Common myeloid progenitor, CD34-positive (primary cell): ENCODE measurements around the gene CABP2.

ENCODE experiments used
- CTCF ChIA-PET: fragments of 350-600 bp; sonication (Branson Sonifier 250); formaldehyde crosslinking; loops from one replicate; lab custom pipeline; 2021; ENCODE audit warnings: antibody characterized with exemption; lab: Charles Lee
- POLR2A ChIA-PET: fragments of 350-600 bp; sonication (Branson Sonifier 250); formaldehyde crosslinking; loops from one replicate; lab custom pipeline; 2021; ENCODE audit warnings: antibody characterized with exemption; lab: Charles Lee
- DNase-seq, 3 donors: peaks; one replicate each; pipeline versions ENCODE4 v3.0.0 to v3.0.0-alpha.2; 2013
- H3K27ac ChIP-seq, 2 experiments: 1 replicate in 1 of 2; 2 replicates in 1 of 2; pipeline ENCODE4 v1.7.0; 2013; ENCODE audit warnings: inconsistent platforms in 2 of 2, low read length in 2 of 2, mild to moderate bottlenecking in 2 of 2, low read depth in 1 of 2, moderate library complexity in 1 of 2; ENCODE audit not compliant: severe bottlenecking in 2 of 2, insufficient read depth in 1 of 2, poor library complexity in 1 of 2
- H3K27me3 ChIP-seq, 5 experiments: replicated peaks in 2 of 5; 1 replicate in 3 of 5; 2 replicates in 2 of 5; pipeline versions ENCODE4 v1.6.1 to v1.7.0; 2013; ENCODE audit warnings: low read length in 4 of 5, mild to moderate bottlenecking in 2 of 5, moderate library complexity in 2 of 5, inconsistent platforms in 1 of 5; ENCODE audit not compliant: insufficient read depth in 5 of 5, control insufficient read depth in 4 of 5
- H3K36me3 ChIP-seq, 4 experiments: 1 replicate in 2 of 4; 2 replicates in 2 of 4; pipeline versions ENCODE4 v1.6.1 to v1.7.0; 2013; ENCODE audit warnings: low read length in 3 of 4, control low read depth in 1 of 4, mild to moderate bottlenecking in 1 of 4; ENCODE audit not compliant: control insufficient read depth in 4 of 4, insufficient read depth in 4 of 4
- H3K4me1 ChIP-seq, 4 experiments: 1 replicate in 3 of 4; 2 replicates in 1 of 4; pipeline versions ENCODE4 v1.6.1 to v1.7.1; 2013; ENCODE audit warnings: low read length in 3 of 4, mild to moderate bottlenecking in 3 of 4, control low read depth in 1 of 4, inconsistent platforms in 1 of 4, moderate library complexity in 1 of 4; ENCODE audit not compliant: control insufficient read depth in 4 of 4, insufficient read depth in 4 of 4; ENCODE audit errors: control extremely low read depth in 1 of 4
- H3K4me3 ChIP-seq, 7 experiments: 1 replicate in 4 of 7; 2 replicates in 3 of 7; pipeline versions ENCODE4 v1.5.1 to v1.7.0; 2013; ENCODE audit warnings: mild to moderate bottlenecking in 7 of 7, low read length in 6 of 7, moderate library complexity in 6 of 7, inconsistent platforms in 2 of 7, low read depth in 2 of 7, control low read depth in 1 of 7; ENCODE audit not compliant: insufficient read depth in 4 of 7, control insufficient read depth in 1 of 7; ENCODE audit errors: extremely low read depth in 1 of 7
- H3K9me3 ChIP-seq, 5 experiments: 1 replicate in 4 of 5; 2 replicates in 1 of 5; pipeline versions ENCODE4 v1.6.1 to v1.7.1; 2013; ENCODE audit warnings: low read length in 4 of 5, mild to moderate bottlenecking in 2 of 5, inconsistent platforms in 1 of 5, low read depth in 1 of 5, moderate library complexity in 1 of 5; ENCODE audit not compliant: control insufficient read depth in 4 of 5, insufficient read depth in 2 of 5; ENCODE audit errors: control extremely low read depth in 1 of 5
- WGBS: methylation state at CpG from one replicate; pipeline ENCODE4 v1.1.5; 2013; ENCODE audit not compliant: insufficient coverage; 5-methylcytosine and 5-hydroxymethylcytosine counted together

CABP2 gene

GRCh38 chr11:67541198-67541597 is 18.0 kb upstream of the CABP2 start:
- Histone ChIP-seq H3K4me3 (no peak overlapping the region), H3K9me3 (no peaks in the 10 kb centered on the region), H3K27me3 (peaks cover 0 to 3% (median 0%) of the 10 kb centered on the region in 5 experiments), H3K27ac (no peak overlapping the region), H3K4me1 (no peaks in the 10 kb centered on the region), H3K36me3 (no peaks in the 10 kb centered on the region)
- ChIA-PET POLR2A (no interaction called here), CTCF (interaction anchor here (1.8 kb wide), 1 partner anchor 8 kb away, joined by 5 read pairs; no protein-coding TSS in a partner anchor)
- DNase-seq, result no peak
- WGBS, result 100% methylated on average over 4 of the region's 6 CpGs

- DNase-seq, result no peak
- Histone ChIP-seq H3K27me3 (peaks cover 0 to 3% (median 0%) of the 10 kb centered on the region in 5 experiments), H3K9me3 (peaks cover 0 to 5% (median 3%) of the 10 kb centered on the region in 5 experiments), H3K4me1 (no peaks in the 10 kb centered on the region), H3K27ac (no peak overlapping the region), H3K36me3 (no peaks in the 10 kb centered on the region), H3K4me3 (no peak overlapping the region)
- CTCF ChIA-PET, result no interaction called here
- 88% methylated on average over 4 of the region's 4 CpGs for WGBS
- POLR2A ChIA-PET, result no interaction called here
Observed at GRCh38 chr11:67539550-67539949, 16.3 kb upstream of the CABP2 start.

GRCh38 chr11:67538823-67539505 is 15.7 kb upstream of the CABP2 start:
- Histone ChIP-seq H3K36me3 (no peaks in the 10 kb centered on the region), H3K9me3 (peaks cover 4 to 9% (median 5%) of the 10 kb centered on the region in 5 experiments), H3K27ac (no peak overlapping the region), H3K4me3 (no peak overlapping the region), H3K4me1 (no peaks in the 10 kb centered on the region), H3K27me3 (peaks cover 0 to 3% (median 0%) of the 10 kb centered on the region in 5 experiments)
- WGBS, result 97% methylated on average over 9 of the region's 10 CpGs
- no peak for DNase-seq
- ChIA-PET CTCF (interaction anchor here (1.0 kb wide), 1 partner anchor 34 kb away, joined by 4 read pairs; no protein-coding TSS in a partner anchor), POLR2A (no interaction called here)

- peaks cover 4 to 15% (median 9%) of the 10 kb centered on the region in 5 experiments for H3K9me3 ChIP-seq
- peaks cover 0 to 3% (median 0%) of the 10 kb centered on the region in 5 experiments for H3K27me3 ChIP-seq
- no peak overlapping the region for H3K27ac ChIP-seq
- ChIA-PET CTCF (interaction anchor here (1.0 kb wide), 1 partner anchor 34 kb away, joined by 4 read pairs; no protein-coding TSS in a partner anchor), POLR2A (no interaction called here)
- 97% methylated on average over 6 of the region's 6 CpGs for WGBS
- no peaks in the 10 kb centered on the region for H3K36me3 ChIP-seq
- no peak for DNase-seq
- H3K4me1 ChIP-seq, result no peaks in the 10 kb centered on the region
- H3K4me3 ChIP-seq, result no peak overlapping the region
Observed at GRCh38 chr11:67538306-67538705, 15.1 kb upstream of the CABP2 start.

- POLR2A ChIA-PET, result no interaction called here
Observed at GRCh38 chr11:67535561-67535960, 12.3 kb upstream of the CABP2 start.

GRCh38 chr11:67534070-67534679 is 10.9 kb upstream of the CABP2 start:
- H3K4me3 ChIP-seq, result no peak overlapping the region
- no peak overlapping the region for H3K27ac ChIP-seq
- peaks cover 0 to 3% (median 0%) of the 10 kb centered on the region in 5 experiments for H3K27me3 ChIP-seq
- H3K36me3 ChIP-seq, result no peaks in the 10 kb centered on the region
- peaks cover 4 to 17% (median 10%) of the 10 kb centered on the region in 5 experiments for H3K9me3 ChIP-seq
- ChIA-PET POLR2A (no interaction called here), CTCF (interaction anchor here (1.1 kb wide), 1 partner anchor 38 kb away, joined by 4 read pairs; no protein-coding TSS in a partner anchor)
- 40% methylated on average over 2 of the region's 4 CpGs for WGBS
- peak in 2 of 3 donors; percentile 21 to 28 for DNase-seq
- peaks cover 0 to 8% (median 3%) of the 10 kb centered on the region in 4 experiments for H3K4me1 ChIP-seq

More at GRCh38 chr11:67535561-67535960, 12.3 kb upstream of the CABP2 start:
- no CpG with 5 or more reads among the region's 1 CpG for WGBS
- no peak for DNase-seq
- H3K9me3 ChIP-seq, result peaks cover 4 to 17% (median 10%) of the 10 kb centered on the region in 5 experiments
- peaks cover 0 to 3% (median 0%) of the 10 kb centered on the region in 5 experiments for H3K27me3 ChIP-seq
- no peaks in the 10 kb centered on the region for H3K4me1 ChIP-seq
- CTCF ChIA-PET, result no interaction called here
- no peak overlapping the region for H3K27ac ChIP-seq
- H3K4me3 ChIP-seq, result no peak overlapping the region
- no peaks in the 10 kb centered on the region for H3K36me3 ChIP-seq

GRCh38 chr11:67532889-67533288 is 9.6 kb upstream of the CABP2 start:
- H3K27ac ChIP-seq, result no peak overlapping the region
- H3K36me3 ChIP-seq, result no peaks in the 10 kb centered on the region
- H3K4me1 ChIP-seq, result peaks cover 0 to 8% (median 3%) of the 10 kb centered on the region in 4 experiments
- POLR2A ChIA-PET, result no interaction called here
- H3K27me3 ChIP-seq, result peaks cover 0 to 2% (median 0%) of the 10 kb centered on the region in 5 experiments
- H3K9me3 ChIP-seq, result peaks cover 4 to 17% (median 10%) of the 10 kb centered on the region in 5 experiments
- 100% methylated on average over 1 of the region's 2 CpGs for WGBS
- no peak for DNase-seq
- no peak overlapping the region for H3K4me3 ChIP-seq
- CTCF ChIA-PET, result interaction anchor here (0.6 kb wide), 1 partner anchor 21 kb away, joined by 4 read pairs; no protein-coding TSS in a partner anchor
